ENCODE measurements around the gene DGCR8.

The DGCR8 gene

GRCh38 chr22:20111689-20112622 lies 31.9 kb downstream of the DGCR8 start:
- no peak for DNase-seq

GRCh38 chr22:20112623-20113511 lies 32.8 kb downstream of the DGCR8 start:
- DNase-seq, result no peak

GRCh38 chr22:20113551-20114310 lies 33.7 kb downstream of the DGCR8 start:
- no peak for DNase-seq

- no peak for DNase-seq
Measured at GRCh38 chr22:20114506-20115475, 34.8 kb downstream of the DGCR8 start.

GRCh38 chr22:20115691-20116375 lies 35.8 kb downstream of the DGCR8 start, which contains the start of gene RANBP1:
Gene RANBP1, plus strand, starts transcription at chr22:20116104. Its CDS starts 81 bp downstream, at chr22:20116185.
- DNase-seq, result no peak

GRCh38 chr22:20116376-20116950 lies 36.4 kb downstream of the DGCR8 start:
- DNase-seq, result no peak

GRCh38 chr22:20116951-20117632 lies 37.1 kb downstream of the DGCR8 start, which contains the start of gene TRMT2A:
Gene TRMT2A, minus strand, starts transcription at chr22:20117226. Its CDS starts 320 bp downstream, at chr22:20116906.
- peak; percentile 97 for DNase-seq

- peak; percentile 39 for DNase-seq
Measured at GRCh38 chr22:20117633-20118299, 37.7 kb downstream of the DGCR8 start.

GRCh38 chr22:20118300-20119020 lies 38.4 kb downstream of the DGCR8 start:
- DNase-seq, result no peak

GRCh38 chr22:20121856-20122415 lies 41.9 kb downstream of the DGCR8 start:
- no peak for DNase-seq

GRCh38 chr22:20123366-20124082 lies 43.5 kb downstream of the DGCR8 start:
- no peak for DNase-seq

- no peak for DNase-seq
Measured at GRCh38 chr22:20124083-20124787, 44.2 kb downstream of the DGCR8 start.

GRCh38 chr22:20125201-20126174 lies 45.4 kb downstream of the DGCR8 start:
- DNase-seq, result no peak

GRCh38 chr22:20126284-20127029 lies 46.4 kb downstream of the DGCR8 start:
- DNase-seq, result no peak

Data from CD4-positive, alpha-beta T cell treated with Interferon gamma for 1 hour (primary cell).